Measurements from ENCODE around the gene FPR1.

FPR1 gene

GRCh38 chr19:51751655-51752054 is at the start of gene FPR1:
Gene FPR1 (minus strand): TSS chr19:51751878. CDS start chr19:51746994, 4,884 bp downstream.
- no peak for DNase-seq (ENCODE audit: low read depth in 2 of 3, low spot score in 2 of 3)

GRCh38 chr19:51800473-51801244 is 49.0 kb upstream of the FPR1 start:
- DNase-seq (ENCODE audit: low read depth in 2 of 3, low spot score in 2 of 3) = no peak

GRCh38 chr19:51799774-51800472 is 48.2 kb upstream of the FPR1 start:
- DNase-seq (ENCODE audit: low read depth in 2 of 3, low spot score in 2 of 3) = no peak

GRCh38 chr19:51799034-51799773 is 47.5 kb upstream of the FPR1 start:
- DNase-seq (ENCODE audit: low read depth in 2 of 3, low spot score in 2 of 3) = no peak

GRCh38 chr19:51798062-51798461 is 46.4 kb upstream of the FPR1 start:
- no peak for DNase-seq (ENCODE audit: low read depth in 2 of 3, low spot score in 2 of 3)

GRCh38 chr19:51797480-51797879 is 45.8 kb upstream of the FPR1 start:
- no peak for DNase-seq (ENCODE audit: low read depth in 2 of 3, low spot score in 2 of 3)

- DNase-seq (ENCODE audit: low read depth in 2 of 3, low spot score in 2 of 3) = no peak
Observed at GRCh38 chr19:51796195-51796679, 44.6 kb upstream of the FPR1 start.

- DNase-seq (ENCODE audit: low read depth in 2 of 3, low spot score in 2 of 3) = no peak
Observed at GRCh38 chr19:51794885-51795490, 43.3 kb upstream of the FPR1 start, which contains the start of gene FPR3. Gene FPR3 (plus strand): TSS chr19:51795157. CDS start chr19:51823749, 28,592 bp downstream.

- no peak for DNase-seq (ENCODE audit: low read depth in 2 of 3, low spot score in 2 of 3)
Observed at GRCh38 chr19:51793994-51794393, 42.3 kb upstream of the FPR1 start.

- no peak for DNase-seq (ENCODE audit: low read depth in 2 of 3, low spot score in 2 of 3)
Observed at GRCh38 chr19:51792932-51793331, 41.3 kb upstream of the FPR1 start.

GRCh38 chr19:51789061-51789795 is 37.5 kb upstream of the FPR1 start:
- no peak for DNase-seq (ENCODE audit: low read depth in 2 of 3, low spot score in 2 of 3)

GRCh38 chr19:51788029-51788428 is 36.4 kb upstream of the FPR1 start:
- DNase-seq (ENCODE audit: low read depth in 2 of 3, low spot score in 2 of 3) = no peak

GRCh38 chr19:51786646-51787494 is 35.2 kb upstream of the FPR1 start:
- DNase-seq (ENCODE audit: low read depth in 2 of 3, low spot score in 2 of 3) = no peak

GRCh38 chr19:51784922-51785690 is 33.4 kb upstream of the FPR1 start:
- peak in 2 of 3 experiments; percentile 5 for DNase-seq (ENCODE audit: low read depth in 2 of 3, low spot score in 2 of 3)

GRCh38 chr19:51784109-51784785 is 32.6 kb upstream of the FPR1 start:
- no peak for DNase-seq (ENCODE audit: low read depth in 2 of 3, low spot score in 2 of 3)

- DNase-seq (ENCODE audit: low read depth in 2 of 3, low spot score in 2 of 3) = no peak
Observed at GRCh38 chr19:51783372-51783771, 31.7 kb upstream of the FPR1 start.

- DNase-seq (ENCODE audit: low read depth in 2 of 3, low spot score in 2 of 3) = no peak
Observed at GRCh38 chr19:51781999-51782398, 30.3 kb upstream of the FPR1 start.

- DNase-seq (ENCODE audit: low read depth in 2 of 3, low spot score in 2 of 3) = no peak
Observed at GRCh38 chr19:51780270-51780669, 28.6 kb upstream of the FPR1 start.
